GM12891 (cell line): ENCODE measurements around the gene ARL5B.

ENCODE experiments used
- POLR2A ChIP-seq: IDR thresholded peaks from 2 replicates; pipeline ENCODE4 v1.6.1; 2011; ENCODE audit warnings: low read depth, low read length, control low read depth
- POLR2AphosphoS5 ChIP-seq: IDR thresholded peaks from 2 replicates; pipeline ENCODE4 v1.6.1; 2011; ENCODE audit warnings: low read depth, low read length, control low read depth

DNA sequence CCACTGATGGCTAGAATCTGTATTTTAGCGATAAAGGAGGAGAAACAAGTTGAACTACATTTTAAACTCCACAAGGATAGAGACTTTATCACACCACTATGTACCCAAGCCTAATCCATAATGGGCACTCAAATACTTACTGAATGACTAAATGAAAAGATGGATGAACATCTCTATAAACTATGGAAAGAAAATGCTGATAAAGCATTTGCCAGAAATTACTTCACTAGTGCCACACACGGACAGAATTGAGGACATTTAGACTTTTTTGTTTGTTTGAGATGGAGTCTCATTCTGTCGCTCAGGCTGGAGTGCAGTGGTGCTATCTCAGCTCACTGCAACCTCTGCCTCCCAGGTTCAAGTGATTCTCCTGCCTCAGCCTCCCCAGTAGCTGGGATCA lies 6.1 kb upstream of the ARL5B start:
- TF ChIP-seq POLR2A (no peak), POLR2AphosphoS5 (no peak)
